GM23338 (cell line): ENCODE data around the gene DTX4. TPM values are rescaled to one million over a fixed set of nuclear protein-coding genes. Genes with fewer than 3 reads are reported as not detected.

ENCODE experiments used
- ATAC-seq: fragments of 200-7000 bp; cut with Tn5 transposase; 3 replicates; pipeline ENCODE4 v1.9.1; 2020
- DNase-seq: peaks from one replicate; pipeline ENCODE4 v3.0.0-alpha.2; 2015; ENCODE audit warnings: low spot score
- H2AFZ ChIP-seq: fragments of 200-600 bp; sonication (generic); 2 replicates; pipeline ENCODE4 v1.8.0; 2016; ENCODE audit warnings: antibody characterized with exemption, mild to moderate bottlenecking, moderate library complexity
- H3F3A ChIP-seq: fragments of 200-600 bp; sonication (generic); replicated peaks from 2 replicates; pipeline ENCODE4 v1.8.0; 2017; ENCODE audit warnings: antibody characterized with exemption, mixed run types, low read depth
- H3K27ac ChIP-seq: fragments of 200-600 bp; sonication (generic); 2 replicates; pipeline ENCODE4 v1.6.1; 2016; ENCODE audit warnings: low read depth
- H3K27me3 ChIP-seq: fragments of 200-600 bp; sonication (generic); 2 replicates; pipeline ENCODE4 v1.8.0; 2016; ENCODE audit warnings: mild to moderate bottlenecking, mixed run types, moderate library complexity; ENCODE audit not compliant: insufficient read depth
- H3K36me3 ChIP-seq: fragments of 200-600 bp; sonication (generic); 2 replicates; pipeline ENCODE4 v1.8.0; 2016; ENCODE audit warnings: mild to moderate bottlenecking; ENCODE audit not compliant: insufficient read depth
- H3K4me1 ChIP-seq: fragments of 200-600 bp; sonication (generic); 2 replicates; pipeline ENCODE4 v1.8.0; 2016; ENCODE audit warnings: mild to moderate bottlenecking, moderate library complexity; ENCODE audit not compliant: insufficient read depth
- H3K4me2 ChIP-seq: fragments of 200-600 bp; sonication (generic); 2 replicates; pipeline ENCODE4 v1.7.1; 2017; ENCODE audit warnings: mixed run types
- H3K4me3 ChIP-seq: fragments of 200-600 bp; sonication (generic); 2 replicates; pipeline ENCODE4 v1.6.1; 2016; ENCODE audit warnings: mixed run types
- H3K79me2 ChIP-seq: fragments of 200-600 bp; sonication (generic); replicated peaks from 2 replicates; pipeline ENCODE4 v1.8.0; 2017; ENCODE audit warnings: mild to moderate bottlenecking; ENCODE audit not compliant: insufficient read depth
- H3K9me2 ChIP-seq: fragments of 200-600 bp; sonication (generic); 2 replicates; pipeline ENCODE4 v1.8.0; 2017; ENCODE audit not compliant: insufficient read depth
- H4K20me1 ChIP-seq: fragments of 200-600 bp; sonication (generic); replicated peaks from 2 replicates; pipeline ENCODE4 v1.8.0; 2017; ENCODE audit warnings: mild to moderate bottlenecking; ENCODE audit not compliant: insufficient read depth
- H3K27ac Mint-ChIP-seq: 2 replicates; pipeline ENCODE4 v1.8.0; 2020; ENCODE audit warnings: inconsistent platforms, mild to moderate bottlenecking, moderate library complexity, mixed read lengths
- H3K27me3 Mint-ChIP-seq: 3 replicates; pipeline ENCODE4 v1.8.0; 2022; ENCODE audit warnings: low read depth, mild to moderate bottlenecking, moderate library complexity, mixed read lengths, inconsistent platforms; ENCODE audit not compliant: insufficient read depth, poor library complexity
- H3K36me3 Mint-ChIP-seq: 3 replicates; pipeline ENCODE4 v1.8.0; 2021; ENCODE audit warnings: low read depth, mild to moderate bottlenecking, inconsistent platforms, moderate library complexity, mixed read lengths
- H3K4me1 Mint-ChIP-seq: 3 replicates; pipeline ENCODE4 v1.8.0; 2020; ENCODE audit warnings: mild to moderate bottlenecking, inconsistent platforms, mixed read lengths
- H3K4me3 Mint-ChIP-seq: 3 replicates; pipeline ENCODE4 v1.8.0; 2021; ENCODE audit warnings: moderate library complexity, mild to moderate bottlenecking, inconsistent platforms, mixed read lengths
- H3K9me3 Mint-ChIP-seq: 3 replicates; pipeline ENCODE4 v1.8.0; 2020; ENCODE audit warnings: moderate library complexity, mild to moderate bottlenecking, inconsistent platforms, mixed read lengths
- CREB1 ChIP-seq: fragments of 250-450 bp; sonication (Bioruptor Pico); IDR thresholded peaks from 2 replicates; pipeline ENCODE4 v1.5.0; 2020; ENCODE audit warnings: low read depth, mild to moderate bottlenecking, moderate library complexity
- CTCF ChIP-seq, 2 experiments: fragments of 200-600 bp in 1 of 2; sonication (generic) in 1 of 2; conservative IDR thresholded peaks; 2 replicates each; pipeline versions ENCODE4 v1.5.1 to v1.6.1; 2016 to 2017; ENCODE audit warnings: antibody characterized with exemption in 2 of 2, low read depth in 2 of 2, mild to moderate bottlenecking in 2 of 2, moderate library complexity in 1 of 2
- ETS1 ChIP-seq: IDR thresholded peaks from 2 replicates; pipeline ENCODE4 v1.6.1; 2016; ENCODE audit warnings: antibody characterized with exemption
- EZH2 ChIP-seq: fragments of 200-600 bp; sonication (generic); IDR thresholded peaks from one replicate; pipeline ENCODE4 v1.8.0; 2017; ENCODE audit warnings: antibody characterized with exemption, mild to moderate bottlenecking, low read depth; ENCODE audit not compliant: unreplicated experiment
- NANOG ChIP-seq: IDR thresholded peaks from 2 replicates; pipeline ENCODE4 v1.6.1; 2016; ENCODE audit warnings: antibody characterized with exemption, borderline replicate concordance
- REST ChIP-seq: IDR thresholded peaks from one replicate; pipeline ENCODE4 v1.6.1; 2018; ENCODE audit warnings: antibody characterized with exemption; ENCODE audit not compliant: unreplicated experiment
- STAT1 ChIP-seq: IDR thresholded peaks from one replicate; pipeline ENCODE4 v1.6.1; 2016; ENCODE audit warnings: antibody characterized with exemption; ENCODE audit not compliant: unreplicated experiment
- ZNF114 ChIP-seq: fragments of 250-450 bp; sonication (Bioruptor Pico); IDR thresholded peaks from 2 replicates; pipeline ENCODE4 v1.5.0; 2020; ENCODE audit warnings: mild to moderate bottlenecking, moderate library complexity
- ZNF331 ChIP-seq: fragments of 250-450 bp; sonication (Bioruptor Pico); IDR thresholded peaks from 2 replicates; pipeline ENCODE4 v1.5.0; 2020; ENCODE audit warnings: low read depth, mild to moderate bottlenecking, moderate library complexity
- ZNF462 ChIP-seq: fragments of 250-450 bp; sonication (Bioruptor Pico); IDR thresholded peaks from 2 replicates; pipeline ENCODE4 v1.5.0; 2020; ENCODE audit warnings: mild to moderate bottlenecking, moderate library complexity
- polyA plus RNA-seq: library from polyadenylated mRNA; unstranded; fragments of >200 nt; fragmentation: Nextera tagmentation; extraction: Ambion mirVana; gene quantifications from 2 replicates; pipeline ENCODE4 v1.2.1, GENCODE V29; 2016
- total RNA-seq: library from RNA; depleted of rRNA; stranded (reverse); fragments of >200 nt; shearing (Covaris generic); gene quantifications from 2 replicates; pipeline ENCODE4 v1.2.3, GENCODE V29; 2014

Gene DTX4
- total and polyA plus RNA-seq, 2 experiments from 2014 or later = 4.2 to 14.7 TPM

GRCh38 chr11:59221441-59221840 is 49.5 kb downstream of the DTX4 start:
- DNase-seq (no peak), ATAC-seq (no peak)
- no peaks in the 10 kb centered on the region for H3K4me1 ChIP-seq
- no peak overlapping the region for H3K27ac ChIP-seq
- no peaks in the 10 kb centered on the region for H3K27me3 ChIP-seq
- H3K4me2 ChIP-seq = no peak overlapping the region
- no peaks in the 10 kb centered on the region for H4K20me1 ChIP-seq
- no peak overlapping the region for H3K4me3 Mint-ChIP-seq
- H3K36me3 ChIP-seq = no peaks in the 10 kb centered on the region
- H3F3A ChIP-seq = no peaks in the 10 kb centered on the region
- no peaks in the 10 kb centered on the region; the same call in 2 of the 3 replicates for H3K4me1 Mint-ChIP-seq
- H3K27ac Mint-ChIP-seq = no peak overlapping the region
- H3K79me2 ChIP-seq = no peaks in the 10 kb centered on the region
- H2AFZ ChIP-seq = no peak overlapping the region
- TF ChIP-seq ZNF331 (CRISPR knock-in tag) (no peak), STAT1 (no peak), ETS1 (no peak), NANOG (no peak), ZNF114 (CRISPR knock-in tag) (no peak), CREB1 (CRISPR knock-in tag) (no peak), CTCF (conservative IDR thresholded peaks at IDR 0.05; ENCODE audit: low read depth in 2 of 2) (no peak), ZNF462 (CRISPR knock-in tag) (no peak), EZH2 (no peak), REST (no peak)
- no peak overlapping the region for H3K4me3 ChIP-seq
- peaks cover 17% of the 10 kb centered on the region; the same call in 1 of the 2 replicates for H3K9me2 ChIP-seq
- H3K36me3 Mint-ChIP-seq = no peaks in the 10 kb centered on the region
- peaks cover 5% of the 10 kb centered on the region for H3K27me3 Mint-ChIP-seq
- H3K9me3 Mint-ChIP-seq = no peaks in the 10 kb centered on the region
